Common myeloid progenitor, CD34-positive (primary cell): Measurements from ENCODE around the gene ZNF785.
"Not testable (repeated sequence)": the region's sequence is repeated elsewhere in the genome, so short reads cannot be mapped to it uniquely, and the experiment has no call there.

Source experiments
- CTCF ChIA-PET: fragments of 350-600 bp; sonication (Branson Sonifier 250); formaldehyde crosslinking; loops from one replicate; lab custom pipeline; 2021; ENCODE audit warnings: antibody characterized with exemption; lab: Charles Lee
- POLR2A ChIA-PET: fragments of 350-600 bp; sonication (Branson Sonifier 250); formaldehyde crosslinking; loops from one replicate; lab custom pipeline; 2021; ENCODE audit warnings: antibody characterized with exemption; lab: Charles Lee
- DNase-seq, 3 donors: peaks; one replicate each; pipeline versions ENCODE4 v3.0.0 to v3.0.0-alpha.2; 2013
- H3K27ac ChIP-seq, 2 experiments: 1 replicate in 1 of 2; 2 replicates in 1 of 2; pipeline ENCODE4 v1.7.0; 2013; ENCODE audit warnings: inconsistent platforms in 2 of 2, low read length in 2 of 2, mild to moderate bottlenecking in 2 of 2, low read depth in 1 of 2, moderate library complexity in 1 of 2; ENCODE audit not compliant: severe bottlenecking in 2 of 2, insufficient read depth in 1 of 2, poor library complexity in 1 of 2
- H3K27me3 ChIP-seq, 5 experiments: replicated peaks in 2 of 5; 1 replicate in 3 of 5; 2 replicates in 2 of 5; pipeline versions ENCODE4 v1.6.1 to v1.7.0; 2013; ENCODE audit warnings: low read length in 4 of 5, mild to moderate bottlenecking in 2 of 5, moderate library complexity in 2 of 5, inconsistent platforms in 1 of 5; ENCODE audit not compliant: insufficient read depth in 5 of 5, control insufficient read depth in 4 of 5
- H3K36me3 ChIP-seq, 4 experiments: 1 replicate in 2 of 4; 2 replicates in 2 of 4; pipeline versions ENCODE4 v1.6.1 to v1.7.0; 2013; ENCODE audit warnings: low read length in 3 of 4, control low read depth in 1 of 4, mild to moderate bottlenecking in 1 of 4; ENCODE audit not compliant: control insufficient read depth in 4 of 4, insufficient read depth in 4 of 4
- H3K4me1 ChIP-seq, 4 experiments: 1 replicate in 3 of 4; 2 replicates in 1 of 4; pipeline versions ENCODE4 v1.6.1 to v1.7.1; 2013; ENCODE audit warnings: low read length in 3 of 4, mild to moderate bottlenecking in 3 of 4, control low read depth in 1 of 4, inconsistent platforms in 1 of 4, moderate library complexity in 1 of 4; ENCODE audit not compliant: control insufficient read depth in 4 of 4, insufficient read depth in 4 of 4; ENCODE audit errors: control extremely low read depth in 1 of 4
- H3K4me3 ChIP-seq, 7 experiments: 1 replicate in 4 of 7; 2 replicates in 3 of 7; pipeline versions ENCODE4 v1.5.1 to v1.7.0; 2013; ENCODE audit warnings: mild to moderate bottlenecking in 7 of 7, low read length in 6 of 7, moderate library complexity in 6 of 7, inconsistent platforms in 2 of 7, low read depth in 2 of 7, control low read depth in 1 of 7; ENCODE audit not compliant: insufficient read depth in 4 of 7, control insufficient read depth in 1 of 7; ENCODE audit errors: extremely low read depth in 1 of 7
- H3K9me3 ChIP-seq, 5 experiments: 1 replicate in 4 of 5; 2 replicates in 1 of 5; pipeline versions ENCODE4 v1.6.1 to v1.7.1; 2013; ENCODE audit warnings: low read length in 4 of 5, mild to moderate bottlenecking in 2 of 5, inconsistent platforms in 1 of 5, low read depth in 1 of 5, moderate library complexity in 1 of 5; ENCODE audit not compliant: control insufficient read depth in 4 of 5, insufficient read depth in 2 of 5; ENCODE audit errors: control extremely low read depth in 1 of 5
- WGBS: methylation state at CpG from one replicate; pipeline ENCODE4 v1.1.5; 2013; ENCODE audit not compliant: insufficient coverage; 5-methylcytosine and 5-hydroxymethylcytosine counted together

Gene ZNF785

GRCh38 chr16:30536391-30537024 is 49.0 kb downstream of the ZNF785 start:
- peaks cover 4 to 35% (median 29%) of the 10 kb centered on the region in 4 experiments for H3K4me1 ChIP-seq
- not testable (repeated sequence) for DNase-seq, H3K27me3 ChIP-seq, H3K9me3 ChIP-seq
- peaks cover 0 to 17% (median 10%) of the 10 kb centered on the region in 4 experiments for H3K36me3 ChIP-seq
- peak overlapping the region in 3 of 7 experiments; percentile 78 to 92 (median 78) for H3K4me3 ChIP-seq
- CTCF ChIA-PET = interaction anchor here (0.7 to 4.2 kb wide), 17 partner anchors 8 to 106 kb away, joined by 3 to 29 read pairs (median 6); partner anchors contain the start of genes DCTPP1, SEPHS2, ZNF688 and ZNF764
- peak overlapping the region in 1 of 2 experiments; percentile 91 for H3K27ac ChIP-seq
- 97% methylated on average over 9 of the region's 13 CpGs for WGBS
- POLR2A ChIA-PET = interaction anchor here (0.8 to 2.6 kb wide), 3 partner anchors 21 to 50 kb away, joined by 3 to 17 read pairs (median 7); partner anchors contain the start of gene ZNF764

- Histone ChIP-seq H3K4me3 (peak overlapping the region in 6 of 7 experiments; percentile 62 to 92 (median 78)), H3K9me3 (no peaks in the 10 kb centered on the region), H3K27me3 (no peaks in the 10 kb centered on the region), H3K4me1 (peaks cover 4 to 35% (median 29%) of the 10 kb centered on the region in 4 experiments), H3K27ac (peak overlapping the region; percentile 78 to 91), H3K36me3 (peaks cover 2 to 24% (median 15%) of the 10 kb centered on the region in 4 experiments)
- 32% methylated on average over 9 of the region's 12 CpGs for WGBS
- POLR2A ChIA-PET = interaction anchor here (0.6 to 2.6 kb wide), 9 partner anchors 9 to 380 kb away, joined by 3 to 17 read pairs (median 4); partner anchors contain the start of genes ZNF764 and ZNF768
- DNase-seq = peak; percentile 71 to 85 (median 83)
- CTCF ChIA-PET = interaction anchor here (0.6 to 4.2 kb wide), 29 partner anchors 9 to 161 kb away, joined by 3 to 29 read pairs (median 5); partner anchors contain the start of genes DCTPP1, SEPHS2, ZNF688 and ZNF764
Measured at GRCh38 chr16:30535777-30536190, 49.7 kb downstream of the ZNF785 start.

GRCh38 chr16:30535106-30535776 is 50.3 kb downstream of the ZNF785 start:
- Histone ChIP-seq H3K27ac (peak overlapping the region; percentile 78 to 91), H3K4me1 (peaks cover 4 to 35% (median 29%) of the 10 kb centered on the region in 4 experiments), H3K9me3 (no peaks in the 10 kb centered on the region), H3K36me3 (peaks cover 4 to 29% (median 19%) of the 10 kb centered on the region in 4 experiments), H3K27me3 (no peaks in the 10 kb centered on the region), H3K4me3 (peak overlapping the region; percentile 61 to 92 (median 78))
- DNase-seq = peak in 1 of 3 donors; percentile 64
- ChIA-PET CTCF (interaction anchor here (0.6 to 4.2 kb wide), 31 partner anchors 9 to 162 kb away, joined by 3 to 29 read pairs (median 5); partner anchors contain the start of genes DCTPP1, SEPHS2, ZNF688 and ZNF764), POLR2A (interaction anchor here (0.6 to 2.6 kb wide), 8 partner anchors 8 to 380 kb away, joined by 3 to 17 read pairs (median 4); partner anchors contain the start of genes ZNF764 and ZNF768)
- WGBS = 2% methylated on average over 17 of the region's 18 CpGs

DNA sequence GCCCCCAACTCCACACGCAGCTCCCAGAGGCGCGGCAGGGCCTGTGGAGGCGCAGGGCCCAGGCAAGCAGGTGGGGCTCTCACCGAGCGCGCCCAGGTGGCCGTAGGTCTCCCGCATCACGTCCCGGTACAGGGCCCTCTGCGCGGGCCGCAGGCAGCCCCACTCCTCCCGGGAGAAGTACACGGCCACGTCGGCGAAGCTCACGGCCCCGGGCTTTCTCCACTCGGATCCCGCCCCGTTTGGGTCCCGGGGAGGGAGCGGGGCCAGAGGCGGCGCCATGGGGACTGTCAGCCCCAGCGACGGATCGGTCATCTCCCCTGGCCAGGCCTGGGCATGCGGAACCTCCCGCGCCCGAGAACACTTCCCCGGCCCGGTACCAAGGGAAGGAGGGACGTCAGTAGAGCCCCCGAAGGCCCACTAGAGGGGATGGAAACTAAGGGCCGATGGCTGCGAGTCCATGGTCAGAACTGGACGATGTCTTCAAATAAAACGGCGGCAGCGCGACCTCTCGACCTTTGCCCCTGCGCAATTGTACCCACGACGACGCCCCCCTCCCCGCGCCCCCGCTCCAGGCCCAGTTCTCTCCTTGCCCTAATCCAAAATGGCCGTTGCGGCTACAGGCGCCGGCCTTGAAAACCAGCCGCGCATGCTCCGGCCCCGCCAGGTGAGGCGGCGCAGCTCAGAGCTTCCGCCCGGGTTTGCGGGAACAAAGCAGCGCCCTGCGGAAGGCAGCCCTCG is 51.0 kb downstream of the ZNF785 start, which contains the start of gene ZNF747:
ZNF747 (minus strand) TSS at position 491 of the 738 bp plus-strand sequence; CDS start at position 312, 179 bp downstream.
- Histone ChIP-seq H3K4me1 (peaks cover 4 to 35% (median 29%) of the 10 kb centered on the region in 4 experiments), H3K27me3 (no peaks in the 10 kb centered on the region), H3K4me3 (peak within 1 kb of the TSS; percentile 61 to 92 (median 78)), H3K36me3 (peaks cover 4 to 29% (median 19%) of the 10 kb centered on the region in 4 experiments), H3K9me3 (no peaks in the 10 kb centered on the region), H3K27ac (peak within 1 kb of the TSS; percentile 78 to 91)
- CTCF ChIA-PET = interaction anchor here (0.6 to 4.2 kb wide), 19 partner anchors 9 to 160 kb away, joined by 3 to 29 read pairs (median 6); partner anchors contain the start of genes DCTPP1, SEPHS2, ZNF688 and ZNF764
- WGBS = 0% methylated on average over 58 of the region's 70 CpGs
- DNase-seq = peak; percentile 85 to 91 (median 90)
- POLR2A ChIA-PET = interaction anchor here (0.5 to 2.6 kb wide), 3 partner anchors 17 to 27 kb away, joined by 3 to 17 read pairs (median 7); partner anchors contain the start of gene ZNF764

- WGBS = 25% methylated on average over 23 of the region's 29 CpGs
- POLR2A ChIA-PET = interaction anchor here (2.6 kb wide), 1 partner anchor 24 kb away, joined by 17 read pairs; the partner anchor contains the start of gene ZNF764
- no peaks in the 10 kb centered on the region for H3K27me3 ChIP-seq
- DNase-seq = peak in 2 of 3 donors; percentile 50 to 53
- CTCF ChIA-PET = interaction anchor here (1.0 to 4.2 kb wide), 3 partner anchors 24 to 54 kb away, joined by 5 to 29 read pairs (median 6); partner anchors contain the start of gene ZNF764
- peaks cover 4 to 26% (median 18%) of the 10 kb centered on the region in 4 experiments for H3K36me3 ChIP-seq
- H3K27ac ChIP-seq = peak overlapping the region; percentile 78 to 91
- H3K4me3 ChIP-seq = peak overlapping the region; percentile 61 to 92 (median 78)
- H3K4me1 ChIP-seq = peaks cover 4 to 40% (median 32%) of the 10 kb centered on the region in 4 experiments
- no peaks in the 10 kb centered on the region for H3K9me3 ChIP-seq
Measured at GRCh38 chr16:30533748-30534367, 51.6 kb downstream of the ZNF785 start.
